GM21447 (cell line): ENCODE measurements around the gene DPY19L2.
"Not testable (repeated sequence)": the region's sequence is repeated elsewhere in the genome, so short reads cannot be mapped to it uniquely, and the experiment has no call there.

Experiments used
- ATAC-seq: cut with Tn5 transposase; IDR thresholded peaks from one replicate; pipeline ENCODE4 v1.9.1; 2021; ENCODE audit not compliant: unreplicated experiment

Gene DPY19L2

DNA sequence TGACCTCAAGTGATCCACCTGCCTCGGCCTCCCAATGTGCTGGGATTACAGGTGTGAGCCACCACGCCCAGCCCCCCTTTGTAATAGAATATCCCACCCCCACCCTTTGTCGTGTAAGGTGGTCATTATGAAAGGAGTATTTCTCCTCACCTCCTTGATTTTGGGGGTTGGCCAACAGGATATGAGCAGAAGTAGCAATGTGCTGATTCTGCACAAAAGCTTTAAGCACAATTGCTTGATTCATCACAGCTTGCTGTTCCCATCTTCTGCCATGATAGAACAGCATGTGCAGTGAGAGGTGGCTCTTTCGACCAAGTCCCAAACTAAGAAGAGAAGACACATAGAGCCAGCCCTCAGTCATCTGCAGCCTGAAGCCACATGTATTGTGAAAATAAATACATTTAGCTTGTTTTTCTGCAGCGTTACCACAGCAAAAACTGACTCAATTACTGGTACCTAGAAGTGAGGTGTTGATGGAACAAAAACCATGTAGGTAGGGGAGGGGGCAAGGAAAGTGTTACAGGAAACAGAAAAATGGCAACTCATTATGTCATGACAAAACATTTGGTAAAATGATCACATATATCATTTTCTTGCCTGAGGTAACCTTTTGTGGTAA is 122.9 kb downstream of the DPY19L2 start:
- ATAC-seq, result not testable (repeated sequence)

DNA sequence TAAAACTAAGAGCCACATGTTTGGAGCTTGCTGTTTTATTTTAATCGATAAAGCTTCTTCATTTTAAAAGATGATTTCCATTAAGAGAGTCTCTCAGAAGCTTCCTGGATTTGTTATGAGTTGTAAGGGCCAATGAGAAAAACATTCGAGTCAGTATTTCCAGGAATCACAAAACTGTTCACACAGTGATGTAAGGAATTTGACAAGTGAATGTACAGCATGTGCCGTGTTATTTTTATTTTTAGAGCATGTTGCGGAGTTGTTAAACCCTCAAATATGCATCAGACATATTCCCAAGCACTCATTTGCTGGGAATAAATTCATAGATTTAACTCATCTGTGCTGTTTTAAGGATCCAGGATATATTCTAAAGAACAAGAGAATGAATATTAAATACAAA is 129.6 kb downstream of the DPY19L2 start:
- not testable (repeated sequence) for ATAC-seq

- not testable (repeated sequence) for ATAC-seq
These were observed 130.5 kb downstream of the DPY19L2 start for GRCh38 chr12:63537838-63538237.

- not testable (repeated sequence) for ATAC-seq
These were observed 138.7 kb downstream of the DPY19L2 start for GRCh38 chr12:63529641-63530040.

DNA sequence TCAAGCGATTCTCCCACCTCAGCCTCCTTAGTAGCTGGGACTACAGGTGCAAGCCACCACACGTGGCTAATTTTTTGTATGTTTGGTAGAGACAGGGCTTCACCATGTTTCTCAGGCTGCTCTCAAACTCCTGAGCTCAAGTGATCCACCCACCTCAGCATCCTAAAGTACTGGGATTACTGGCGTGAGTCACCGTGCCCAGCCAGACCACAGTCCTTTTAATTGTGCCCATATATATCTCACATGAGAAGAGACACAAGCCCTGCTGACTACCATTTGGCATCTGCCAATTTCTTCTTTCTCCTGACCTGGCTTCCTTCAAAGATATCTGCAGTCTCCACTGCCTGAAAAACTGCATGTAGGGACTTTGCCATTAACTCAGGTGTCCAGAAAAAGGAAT is 142.5 kb downstream of the DPY19L2 start:
- ATAC-seq, result no peak

GRCh38 chr12:63521706-63522105 is 146.6 kb downstream of the DPY19L2 start:
- no peak for ATAC-seq
